ENCODE measurements around the gene PANK4.
A peak's percentile ranks its signal among the peaks of the same experiment; 100 is the strongest.
"Not testable (repeated sequence)": the region's sequence is repeated elsewhere in the genome, so short reads cannot be mapped to it uniquely, and the experiment has no call there.

The PANK4 gene

DNA sequence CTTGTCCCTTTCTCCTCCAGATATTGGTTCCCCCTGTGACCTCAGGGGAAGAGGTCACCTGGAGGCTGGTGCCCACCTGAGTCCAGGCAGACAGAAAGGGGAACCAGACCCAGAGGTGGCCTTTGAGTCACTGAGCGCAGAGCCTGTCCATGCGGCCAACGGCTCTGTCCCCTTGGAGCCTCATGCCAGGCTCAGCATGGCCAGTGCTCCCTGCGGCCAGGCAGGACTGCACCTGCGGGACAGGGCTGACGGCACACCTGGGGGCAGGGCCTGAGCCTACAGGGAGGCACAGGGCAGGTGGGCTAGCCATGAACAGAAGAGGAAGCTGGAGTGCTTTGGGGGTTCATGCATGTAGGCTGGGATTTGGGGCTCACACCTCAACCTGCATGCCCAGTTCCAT lies 32.5 kb upstream of the PANK4 start:
- DNase-seq (ENCODE audit: low spot score): no peak

DNA sequence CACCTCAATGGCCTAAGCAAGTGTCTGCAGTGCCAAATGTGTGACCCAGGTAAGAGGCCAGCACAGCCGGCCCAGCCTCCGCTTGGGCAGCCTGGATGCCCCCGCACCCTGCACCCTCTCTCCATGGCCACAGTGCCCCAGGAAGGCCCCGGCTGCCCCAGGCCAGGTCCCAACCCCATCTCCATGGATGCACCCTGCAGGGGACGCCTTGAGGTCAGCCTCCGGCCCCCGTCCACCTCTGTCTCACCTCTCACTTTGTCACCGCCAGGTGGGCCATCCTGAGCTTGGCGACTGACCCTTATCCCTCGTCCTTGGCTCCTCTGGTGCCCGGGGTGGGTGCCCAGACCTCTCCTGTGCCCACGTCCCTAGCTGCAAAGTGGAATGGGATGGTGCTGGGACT lies 32.0 kb upstream of the PANK4 start:
- no peak for DNase-seq (ENCODE audit: low spot score)

DNA sequence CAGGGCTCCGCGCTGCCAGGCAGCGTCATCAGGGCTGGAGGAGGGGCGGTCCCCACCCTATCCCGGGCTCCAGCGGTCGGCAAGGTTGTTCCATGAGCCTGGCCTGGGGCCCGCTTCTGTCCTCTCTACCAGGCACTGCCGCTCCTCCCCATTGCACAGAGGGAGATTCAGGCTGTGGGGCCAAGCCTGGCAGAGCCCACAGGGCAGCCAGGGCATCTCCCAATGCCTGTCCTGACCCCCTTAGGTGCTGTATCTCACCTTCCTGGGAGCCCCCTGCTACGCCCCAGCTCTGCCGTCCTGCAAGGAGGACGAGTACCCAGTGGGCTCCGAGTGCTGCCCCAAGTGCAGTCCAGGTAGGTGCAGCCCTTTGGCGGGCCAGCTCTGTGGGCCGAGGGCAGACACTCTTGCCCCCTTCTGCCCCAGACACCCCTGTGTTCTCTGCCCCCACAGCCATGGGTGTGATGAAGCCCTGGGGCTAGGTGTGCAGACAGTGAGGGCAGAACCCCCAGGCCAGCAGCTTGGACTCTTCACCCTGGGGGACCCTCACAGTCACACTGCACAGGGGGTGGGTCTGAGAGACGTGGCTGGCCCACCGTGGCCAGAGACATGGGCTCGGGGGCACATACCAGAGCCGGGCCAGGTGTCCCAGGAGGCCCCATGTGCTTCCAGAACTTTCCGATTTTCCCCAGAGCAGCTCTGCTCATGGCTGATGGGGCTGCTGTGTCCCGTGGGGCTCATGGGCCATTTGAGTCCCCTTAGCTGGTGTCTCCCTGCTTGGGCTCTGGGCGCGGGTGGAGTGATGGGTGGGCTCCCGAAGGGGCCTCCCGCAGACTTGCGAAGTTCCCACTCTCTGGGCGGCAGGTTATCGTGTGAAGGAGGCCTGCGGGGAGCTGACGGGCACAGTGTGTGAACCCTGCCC lies 31.3 kb upstream of the PANK4 start:
- no peak for DNase-seq (ENCODE audit: low spot score)

DNA sequence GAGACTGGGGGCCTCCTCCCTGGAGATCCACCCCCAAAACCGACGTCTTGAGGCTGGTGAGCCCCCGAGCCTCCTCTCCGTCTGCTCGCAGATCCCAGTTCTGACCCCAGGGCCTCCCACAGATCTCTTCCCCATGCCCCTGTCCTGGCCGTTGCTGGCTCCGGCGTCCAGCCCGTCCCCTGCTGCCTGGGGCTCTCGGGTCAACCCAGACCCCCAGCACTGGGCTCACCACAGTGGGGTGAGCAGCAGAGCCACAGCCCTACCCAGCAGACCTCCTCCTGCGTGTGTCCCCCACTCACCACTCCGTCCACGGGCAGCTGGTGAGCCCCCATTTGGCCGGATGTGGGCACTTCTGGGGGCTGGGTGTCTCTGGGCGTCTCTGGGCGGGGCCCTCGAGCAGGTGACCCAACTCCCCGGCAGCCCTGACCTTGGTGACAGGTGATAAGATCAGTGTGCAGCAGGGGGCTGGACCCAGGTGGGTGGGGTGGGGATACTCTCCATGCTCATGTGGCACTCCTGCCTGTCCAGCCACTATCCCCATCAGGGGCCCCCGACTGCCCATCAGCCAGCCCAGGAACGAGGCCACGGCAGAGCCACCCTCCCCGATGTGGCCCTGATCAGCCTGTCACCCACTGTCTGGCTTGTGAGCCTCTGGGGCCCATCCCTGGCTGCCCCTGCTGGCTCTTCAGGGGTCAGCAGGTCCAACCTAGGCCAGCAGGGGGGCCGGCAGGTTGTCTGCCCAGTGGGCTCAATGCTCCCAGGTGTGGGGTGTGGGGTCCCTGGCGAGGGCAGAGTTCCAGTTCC lies 30.5 kb upstream of the PANK4 start:
- DNase-seq (ENCODE audit: low spot score): no peak

DNA sequence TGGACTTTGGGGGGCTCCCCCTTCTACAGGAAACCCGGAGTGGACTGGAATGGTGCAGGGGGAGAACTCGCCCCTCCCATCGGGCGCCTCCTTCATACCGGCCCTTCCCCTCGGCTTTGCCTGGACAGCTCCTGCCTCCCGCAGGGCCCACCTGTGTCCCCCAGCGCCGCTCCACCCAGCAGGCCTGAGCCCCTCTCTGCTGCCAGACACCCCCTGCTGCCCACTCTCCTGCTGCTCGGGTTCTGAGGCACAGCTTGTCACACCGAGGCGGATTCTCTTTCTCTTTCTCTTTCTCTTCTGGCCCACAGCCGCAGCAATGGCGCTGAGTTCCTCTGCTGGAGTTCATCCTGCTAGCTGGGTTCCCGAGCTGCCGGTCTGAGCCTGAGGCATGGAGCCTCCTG lies 29.9 kb upstream of the PANK4 start, which contains the start of gene TNFRSF14:
TSS of gene TNFRSF14 (plus strand) at position 95 of the 401 bp plus-strand sequence. CDS start at position 389, 294 bp downstream.
- peak; percentile 79 for DNase-seq (ENCODE audit: low spot score)

DNA sequence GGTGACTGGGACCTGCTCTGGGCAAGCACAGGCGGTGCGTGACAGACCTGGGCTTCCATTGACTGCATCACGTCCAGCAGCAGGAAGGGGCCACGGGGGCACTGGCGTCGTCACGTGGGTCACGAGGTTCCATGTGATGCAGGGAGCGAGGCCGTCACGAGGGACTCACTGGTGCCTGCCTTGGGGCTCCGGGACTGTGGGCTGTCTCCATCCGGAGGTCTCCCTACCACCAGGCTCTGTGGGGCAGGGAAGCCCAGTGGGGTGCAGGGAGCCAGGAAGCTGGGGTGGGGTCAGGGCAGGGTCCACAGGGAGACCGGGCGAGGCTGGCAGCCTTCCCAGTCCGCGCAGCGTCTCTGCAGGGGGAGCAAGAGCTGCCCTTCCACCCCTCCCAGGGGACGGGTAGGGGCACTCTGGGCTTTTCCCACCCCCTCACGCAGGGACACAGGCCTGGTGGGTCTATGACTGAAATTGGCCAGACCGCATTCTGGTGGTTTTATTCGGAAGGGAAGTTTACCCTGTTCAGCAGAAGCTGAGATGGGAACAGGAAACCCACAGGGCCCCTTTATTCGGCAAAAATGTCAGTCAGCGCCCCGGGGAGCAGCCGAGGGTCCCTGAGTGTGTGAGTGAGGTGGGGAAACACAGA lies 29.4 kb upstream of the PANK4 start:
- peak; percentile 79 for DNase-seq (ENCODE audit: low spot score)

DNA sequence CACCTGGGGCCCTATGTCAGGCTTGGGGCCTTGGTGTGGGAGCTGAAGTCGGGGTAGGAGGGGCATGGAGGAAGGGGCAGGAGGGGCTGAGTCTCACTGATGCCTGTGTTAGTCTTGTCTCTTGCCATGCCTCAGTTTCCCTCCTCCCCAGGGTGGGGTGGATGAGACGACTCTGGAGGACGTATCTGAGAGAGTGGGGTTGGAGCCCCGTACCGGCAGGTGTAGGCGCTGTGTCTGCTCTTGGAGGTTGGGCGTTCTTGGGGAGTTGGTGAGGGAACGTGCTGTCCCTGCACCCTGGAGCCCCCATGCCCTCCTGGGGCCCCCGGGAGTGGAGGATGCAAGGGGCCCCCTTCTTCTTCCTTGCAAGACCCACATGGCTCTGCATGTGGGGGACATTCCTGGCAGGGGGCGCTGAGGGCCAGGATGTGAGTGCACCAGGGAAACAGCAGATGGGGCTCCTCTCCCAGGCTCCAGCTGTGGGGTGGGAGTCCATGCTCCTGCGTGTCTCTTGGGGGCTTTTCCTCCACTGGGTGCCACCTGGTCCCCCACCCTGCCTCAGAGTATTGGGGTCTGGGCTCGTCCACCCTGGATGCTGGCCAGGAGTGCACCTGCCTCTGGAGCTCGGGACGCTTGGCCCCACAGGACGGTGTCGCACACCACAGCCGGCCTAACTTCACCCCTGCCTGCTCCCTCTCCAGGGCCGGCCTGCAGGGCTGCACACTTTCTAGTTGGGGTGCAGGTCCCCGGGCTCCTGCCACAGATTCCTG lies 28.4 kb upstream of the PANK4 start:
- no peak for DNase-seq (ENCODE audit: low spot score)

DNA sequence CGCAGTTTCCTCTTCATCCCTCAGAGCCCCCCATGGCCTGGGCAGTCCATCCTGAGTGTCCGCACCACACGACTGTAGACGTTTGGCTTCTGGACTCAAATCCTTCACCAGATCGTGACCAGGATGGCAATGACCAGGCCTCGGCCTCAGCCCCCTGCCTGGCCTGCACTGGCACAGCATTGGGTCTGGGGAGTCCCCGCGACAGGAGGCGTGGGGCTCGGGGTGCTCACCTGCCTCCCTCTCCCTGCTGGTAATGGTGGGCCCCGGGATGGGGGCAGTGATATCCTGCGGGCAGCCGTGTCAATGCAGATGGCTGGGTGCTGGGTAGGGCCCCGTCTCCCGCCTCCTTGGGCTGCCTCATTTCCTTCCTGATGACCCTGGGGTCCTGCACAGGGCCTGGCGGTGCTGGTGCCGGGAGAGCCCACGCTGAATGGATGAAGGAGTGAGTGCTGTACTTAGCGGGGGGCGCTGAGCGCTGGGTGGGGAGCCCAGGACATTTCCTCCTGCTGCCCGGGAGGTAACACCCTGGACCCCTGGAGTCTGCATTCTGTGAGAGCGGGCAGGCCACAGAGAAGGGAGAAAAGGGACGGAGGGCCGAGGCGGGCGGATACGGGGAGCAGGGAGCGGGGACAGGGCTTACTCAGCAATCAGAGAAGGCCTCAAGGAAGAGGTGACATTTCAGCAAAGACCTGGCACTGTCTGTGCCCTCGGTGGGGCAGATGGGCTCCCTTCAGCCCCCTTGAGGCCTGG lies 27.6 kb upstream of the PANK4 start:
- no peak for DNase-seq (ENCODE audit: low spot score)

DNA sequence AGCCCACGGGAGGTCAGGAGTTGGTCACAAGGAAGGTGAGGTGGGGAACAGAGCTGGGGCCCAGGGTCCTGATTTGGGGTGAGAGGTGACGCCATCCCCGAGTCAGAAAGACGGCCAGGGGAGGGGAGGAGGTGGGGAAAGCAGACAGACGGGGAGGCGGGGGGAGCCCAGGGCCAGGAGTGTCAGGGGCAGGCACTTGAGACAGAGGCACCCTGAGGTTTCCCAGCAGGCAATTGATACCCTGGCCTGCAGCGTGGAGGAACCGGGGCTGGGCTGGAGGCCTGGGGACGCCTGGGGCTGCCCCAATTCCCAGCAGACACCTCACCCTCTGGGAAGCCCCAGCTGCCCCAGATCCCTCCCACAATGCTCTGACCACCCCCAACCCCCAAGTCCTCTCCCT lies 26.7 kb upstream of the PANK4 start:
- not testable (repeated sequence) for DNase-seq (ENCODE audit: low spot score)

DNA sequence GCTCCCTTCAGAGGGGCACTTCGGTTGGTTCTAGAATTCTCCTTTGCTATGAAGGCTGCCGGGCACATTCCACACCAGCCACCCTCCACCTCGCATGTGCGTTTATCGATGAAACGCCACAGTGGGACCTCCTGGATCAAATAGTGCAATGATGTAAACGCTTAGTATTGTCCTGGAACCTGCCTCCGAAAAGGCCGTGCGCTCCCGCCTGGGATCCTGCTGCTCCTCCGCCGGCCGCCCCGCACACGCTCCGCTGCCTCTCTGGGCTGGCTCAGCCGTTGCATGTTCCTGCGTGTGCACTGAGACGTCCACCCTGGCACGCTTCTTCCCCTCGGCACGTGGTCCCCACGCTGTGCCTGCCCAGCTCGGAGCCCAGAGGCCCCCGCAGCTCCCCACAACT lies 25.8 kb upstream of the PANK4 start:
- DNase-seq (ENCODE audit: low spot score): no peak

DNA sequence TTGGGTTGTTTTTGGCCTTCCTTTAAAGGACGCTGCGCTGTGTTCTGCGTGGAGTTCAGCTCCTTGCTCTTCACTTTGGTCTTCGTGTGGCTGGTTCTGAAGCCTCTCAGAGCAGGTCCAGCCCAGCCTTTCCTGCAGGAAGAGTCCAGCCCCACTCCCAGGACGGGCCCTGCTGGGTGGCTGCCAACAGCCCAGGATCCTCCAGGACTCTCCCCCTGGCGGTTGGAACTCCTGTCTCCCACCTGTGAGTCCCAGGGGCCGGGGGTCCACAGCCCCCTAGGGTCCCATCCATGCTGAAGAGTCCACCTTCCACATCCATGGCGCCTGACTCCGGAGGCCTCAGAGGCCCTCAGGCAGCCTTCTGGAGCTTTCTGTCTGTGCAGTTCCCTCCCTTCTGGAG lies 25.1 kb upstream of the PANK4 start:
- DNase-seq (ENCODE audit: low spot score): not testable (repeated sequence)

DNA sequence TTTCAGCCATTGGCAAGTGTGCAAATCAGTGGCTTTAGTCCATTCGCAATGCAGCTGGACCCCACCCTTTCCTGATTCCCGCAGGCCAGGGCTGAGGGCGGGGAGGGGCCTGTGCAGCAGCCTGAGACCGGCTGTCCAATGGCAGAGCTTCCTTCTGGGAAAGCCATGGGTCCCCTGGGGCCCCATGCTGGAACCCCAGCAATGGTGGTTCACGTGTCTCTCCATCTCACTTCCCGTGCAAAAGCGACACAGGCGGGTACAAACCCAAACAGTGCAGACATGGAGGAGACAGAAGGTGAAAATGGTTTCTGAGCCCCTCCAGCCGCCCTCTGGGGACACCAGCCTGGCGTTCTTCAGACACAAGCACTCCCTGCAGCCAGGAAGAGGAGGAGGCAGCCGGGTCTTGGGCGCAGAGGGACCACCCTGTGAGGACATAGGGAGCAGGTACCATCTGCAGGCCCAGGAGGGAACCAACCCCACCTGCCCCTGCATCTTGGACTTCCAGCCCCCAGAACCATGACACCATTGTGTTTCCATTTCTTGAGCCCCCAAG lies 24.0 kb upstream of the PANK4 start:
- not testable (repeated sequence) for DNase-seq (ENCODE audit: low spot score)

DNA sequence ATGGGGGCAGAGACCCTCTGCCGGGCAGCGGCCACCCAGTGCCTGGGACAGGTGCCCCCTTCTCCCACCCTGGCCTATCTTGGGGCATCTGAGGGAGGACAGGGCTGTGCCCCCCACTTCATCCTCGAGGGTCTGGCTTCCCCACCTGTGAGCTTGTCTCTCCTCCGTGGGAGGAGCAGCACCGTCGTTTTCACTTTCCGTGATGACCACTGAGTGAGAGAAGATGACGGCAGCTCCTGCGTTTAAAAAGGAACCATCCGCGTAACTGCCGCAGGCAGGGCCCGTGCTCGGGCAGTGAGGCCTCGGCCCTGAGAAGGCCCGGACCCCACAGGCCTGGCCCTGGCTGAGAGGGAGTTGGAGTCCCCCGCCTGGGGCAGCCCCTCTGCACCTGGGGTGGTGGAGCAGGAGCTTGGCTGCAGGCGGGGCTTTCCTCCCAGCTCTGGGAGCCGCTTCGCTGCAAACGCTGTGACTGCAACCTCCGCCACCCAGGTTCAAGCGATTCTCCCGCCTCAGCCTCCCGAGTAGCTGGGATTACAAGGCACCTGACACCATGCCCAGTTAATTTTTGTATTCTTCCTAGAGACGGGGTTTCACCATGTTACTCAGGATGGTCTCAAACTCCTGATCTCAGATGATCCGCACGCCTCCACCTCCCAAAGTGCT lies 23.1 kb upstream of the PANK4 start:
- DNase-seq (ENCODE audit: low spot score): not testable (repeated sequence)

DNA sequence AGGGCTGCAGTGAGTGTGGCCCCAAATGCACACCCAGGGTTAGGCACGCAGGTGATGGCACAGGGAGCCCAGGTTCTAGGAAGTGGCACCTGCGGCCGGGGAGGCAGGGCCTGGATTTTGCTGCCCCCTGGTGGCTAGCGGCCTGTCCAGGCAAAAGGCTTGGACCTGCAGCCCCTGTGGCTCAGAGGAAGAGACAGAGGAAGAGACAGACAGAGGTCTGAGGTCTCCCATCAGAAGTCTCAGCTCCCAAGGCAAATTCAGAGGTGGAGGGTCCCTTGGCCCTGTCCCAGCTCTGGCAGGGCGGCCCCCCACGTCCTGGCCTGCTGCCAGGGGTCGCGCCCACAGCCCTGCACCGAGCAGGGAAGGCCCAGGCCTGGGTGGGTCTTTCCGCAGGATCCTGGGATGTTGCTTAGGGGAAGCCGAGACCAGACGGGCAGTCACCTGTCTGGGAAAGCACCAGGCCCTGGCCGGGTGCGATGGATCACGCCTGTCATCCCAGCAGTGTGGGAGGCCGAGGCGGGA lies 21.7 kb upstream of the PANK4 start:
- DNase-seq (ENCODE audit: low spot score): peak; percentile 90

DNA sequence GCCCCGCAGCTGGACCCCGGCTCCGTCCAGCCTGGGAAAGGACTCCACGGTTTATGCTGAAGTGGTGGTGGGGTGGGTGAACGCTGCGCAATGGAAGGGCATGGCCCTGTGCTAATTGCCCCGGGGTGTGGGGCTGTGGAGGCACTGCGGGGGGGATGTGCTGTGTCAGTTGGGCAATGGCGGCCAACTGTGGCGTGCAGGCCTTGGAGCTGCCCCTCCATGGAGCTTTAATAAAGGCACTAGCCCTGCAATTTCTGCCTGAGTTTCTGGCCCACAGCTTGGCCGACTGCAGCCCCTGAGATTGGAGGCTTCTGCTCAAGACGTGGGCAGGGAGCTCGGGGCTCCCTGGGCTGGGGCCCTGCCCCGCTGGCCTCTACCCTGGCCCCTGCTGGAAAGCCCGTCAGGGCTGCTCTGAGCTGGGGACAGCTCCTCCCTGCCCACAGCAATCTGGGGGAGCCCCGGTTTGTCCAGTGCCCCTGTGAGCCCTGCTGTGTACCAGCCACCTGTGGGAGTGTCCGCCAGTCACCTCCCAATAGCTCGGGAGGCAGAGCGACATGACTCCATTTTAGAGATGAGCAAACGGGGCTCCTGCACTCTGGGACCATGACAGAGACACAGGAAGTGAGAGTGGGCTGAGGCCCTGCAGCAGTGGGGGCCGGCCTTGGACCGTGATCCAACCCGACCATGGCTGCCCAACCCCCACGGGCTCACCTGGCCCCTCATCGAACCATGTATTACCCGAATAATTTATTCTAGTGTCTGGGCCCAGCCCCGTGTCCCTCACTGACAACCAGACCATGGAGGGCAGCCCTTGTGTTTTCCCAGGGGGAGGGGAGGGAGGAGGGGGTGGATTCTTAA lies 21.0 kb upstream of the PANK4 start:
- DNase-seq (ENCODE audit: low spot score): no peak

DNA sequence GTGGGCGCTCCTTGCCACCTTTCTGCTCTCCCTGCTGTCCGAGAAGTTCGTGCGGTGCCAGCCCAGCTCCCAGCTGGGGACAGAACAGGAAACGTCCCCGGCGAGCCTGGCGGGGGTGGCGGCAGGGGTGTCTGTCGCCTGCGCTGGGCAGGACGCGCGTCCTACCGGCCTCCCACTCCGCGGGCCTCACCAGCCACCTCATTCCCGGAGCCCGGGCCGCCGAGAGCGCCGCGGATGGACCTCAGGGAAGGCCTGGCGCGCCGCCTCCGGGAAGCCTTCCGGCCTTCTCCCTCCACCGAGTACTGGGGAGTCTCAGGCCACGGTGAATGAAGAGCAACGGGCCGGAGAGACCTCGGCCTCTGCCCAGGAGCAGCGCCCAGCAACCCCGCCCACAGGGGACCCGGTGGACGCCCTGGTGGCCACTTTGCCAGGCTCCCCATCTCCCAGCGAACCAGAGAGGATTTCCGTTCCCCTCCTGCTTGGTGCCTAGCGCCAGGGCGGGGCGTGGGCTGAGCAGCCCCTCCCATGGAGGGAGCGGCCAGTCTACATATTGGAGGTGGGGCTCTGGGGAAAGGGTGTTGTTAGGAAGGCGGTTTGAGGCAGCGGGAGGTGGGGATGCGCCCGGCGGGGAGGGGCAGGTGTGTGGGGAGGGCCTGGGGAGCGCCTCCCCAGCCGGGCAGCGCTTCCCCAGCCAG lies 20.3 kb upstream of the PANK4 start:
- DNase-seq (ENCODE audit: low spot score): peak; percentile 93

DNA sequence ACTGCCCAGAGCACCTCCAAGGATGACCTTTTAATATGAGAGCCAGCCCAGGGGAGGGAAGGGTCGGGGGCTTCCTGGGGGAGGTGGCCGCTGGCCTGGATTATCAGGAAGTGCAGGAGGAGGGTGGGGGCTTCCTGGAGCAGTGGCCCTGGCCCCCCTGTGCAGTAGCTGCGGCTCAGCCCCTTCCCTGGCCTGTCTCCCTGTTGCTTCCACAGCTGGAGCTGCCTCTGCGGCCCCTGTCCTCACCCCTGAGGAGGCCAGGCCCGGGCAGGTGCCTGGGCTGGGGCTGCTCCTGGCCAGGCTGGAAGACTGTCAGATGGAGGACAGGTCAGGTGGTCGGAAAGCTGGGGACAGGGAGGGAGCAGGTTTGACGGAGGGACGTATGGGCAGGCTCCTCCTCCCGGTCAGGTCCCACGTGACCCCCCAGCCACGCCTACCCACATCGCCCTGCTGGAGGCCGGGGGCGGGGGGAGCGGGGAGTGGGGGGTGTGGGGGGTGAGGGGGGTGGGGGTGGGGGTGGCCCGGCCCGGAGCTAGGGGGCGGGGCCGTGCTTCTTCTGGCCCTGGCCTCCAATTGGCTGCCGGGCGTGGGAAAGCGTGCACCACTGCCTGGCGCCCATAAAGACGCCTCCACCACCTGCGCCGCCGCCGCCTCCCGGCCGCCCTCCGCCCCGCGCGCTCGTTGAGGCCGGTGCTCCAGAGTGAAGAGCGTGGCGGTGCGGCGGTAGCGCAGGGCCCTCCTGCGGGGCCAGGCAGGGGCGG lies 19.5 kb upstream of the PANK4 start:
- DNase-seq (ENCODE audit: low spot score): peak; percentile 95
